GM19351 (cell line): ENCODE results near the gene SLC2A5.
A peak's percentile ranks its signal among the peaks of the same experiment; 100 is the strongest.

Experiments
- ATAC-seq: cut with Tn5 transposase; IDR thresholded peaks from one replicate; pipeline ENCODE4 v1.9.1; 2021; ENCODE audit warnings: mild to moderate bottlenecking, moderate library complexity; ENCODE audit not compliant: unreplicated experiment

Gene SLC2A5

GRCh38 chr1:9093581-9093980, 24.1 kb upstream of the SLC2A5 start:
- ATAC-seq, result no peak

GRCh38 chr1:9093091-9093490, 23.7 kb upstream of the SLC2A5 start:
- no peak for ATAC-seq

- no peak for ATAC-seq
These were observed 19.4 kb upstream of the SLC2A5 start for GRCh38 chr1:9088807-9089206.

- ATAC-seq, result no peak
These were observed 18.1 kb upstream of the SLC2A5 start for GRCh38 chr1:9087411-9088125.

- no peak for ATAC-seq
These were observed 17.4 kb upstream of the SLC2A5 start for GRCh38 chr1:9086796-9087195.

- ATAC-seq, result no peak
These were observed 16.6 kb upstream of the SLC2A5 start for GRCh38 chr1:9086045-9086444.

GRCh38 chr1:9085306-9085940, 16.0 kb upstream of the SLC2A5 start:
- no peak for ATAC-seq

GRCh38 chr1:9084906-9085305, 15.5 kb upstream of the SLC2A5 start:
- no peak for ATAC-seq

GRCh38 chr1:9081473-9081872, 12.0 kb upstream of the SLC2A5 start:
- no peak for ATAC-seq

GRCh38 chr1:9080705-9081291, 11.4 kb upstream of the SLC2A5 start:
- no peak for ATAC-seq

GRCh38 chr1:9079988-9080704, 10.7 kb upstream of the SLC2A5 start:
- ATAC-seq, result peak; percentile 56

- no peak for ATAC-seq
These were observed 9.5 kb upstream of the SLC2A5 start for GRCh38 chr1:9078752-9079500.

- ATAC-seq, result no peak
These were observed 8.7 kb upstream of the SLC2A5 start for GRCh38 chr1:9078015-9078751.

GRCh38 chr1:9075022-9075421, 5.6 kb upstream of the SLC2A5 start:
- no peak for ATAC-seq

- ATAC-seq, result no peak
These were observed 3.7 kb upstream of the SLC2A5 start for GRCh38 chr1:9073143-9073542.

GRCh38 chr1:9071554-9072235, 2.3 kb upstream of the SLC2A5 start:
- no peak for ATAC-seq

- no peak for ATAC-seq
These were observed 1.1 kb upstream of the SLC2A5 start for GRCh38 chr1:9070486-9070885.

GRCh38 chr1:9068981-9069325, 482 bp downstream of the SLC2A5 start:
- no peak for ATAC-seq

GRCh38 chr1:9066945-9067807, 2.3 kb downstream of the SLC2A5 start:
- no peak for ATAC-seq
